Central memory CD4-positive, alpha-beta T cell (primary cell): Measurements from ENCODE around the gene KDM4B.

Experiments
- DNase-seq: peaks from one replicate; pipeline ENCODE4 v3.0.0; 2022

The KDM4B gene

DNA sequence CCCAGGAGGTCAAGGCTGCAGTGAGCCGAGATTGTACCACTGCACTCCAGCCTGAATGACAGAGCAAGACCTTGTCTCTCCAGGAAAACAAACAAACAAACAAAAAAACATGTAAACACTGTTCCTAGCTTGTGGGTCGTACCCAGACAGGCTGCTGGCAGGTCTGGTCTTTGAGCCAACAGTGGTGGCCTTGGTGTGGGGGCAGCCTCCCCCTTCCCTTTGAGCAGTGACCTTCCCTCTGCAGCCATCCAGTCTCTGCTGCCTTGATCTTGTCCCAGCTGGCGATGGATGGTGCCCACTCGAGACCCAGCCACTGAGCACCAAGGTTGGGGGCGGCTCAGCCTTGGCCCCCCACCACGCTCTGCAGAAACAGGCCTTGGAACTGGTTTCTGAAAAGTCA is 143.3 kb downstream of the KDM4B start:
- DNase-seq = no peak

DNA sequence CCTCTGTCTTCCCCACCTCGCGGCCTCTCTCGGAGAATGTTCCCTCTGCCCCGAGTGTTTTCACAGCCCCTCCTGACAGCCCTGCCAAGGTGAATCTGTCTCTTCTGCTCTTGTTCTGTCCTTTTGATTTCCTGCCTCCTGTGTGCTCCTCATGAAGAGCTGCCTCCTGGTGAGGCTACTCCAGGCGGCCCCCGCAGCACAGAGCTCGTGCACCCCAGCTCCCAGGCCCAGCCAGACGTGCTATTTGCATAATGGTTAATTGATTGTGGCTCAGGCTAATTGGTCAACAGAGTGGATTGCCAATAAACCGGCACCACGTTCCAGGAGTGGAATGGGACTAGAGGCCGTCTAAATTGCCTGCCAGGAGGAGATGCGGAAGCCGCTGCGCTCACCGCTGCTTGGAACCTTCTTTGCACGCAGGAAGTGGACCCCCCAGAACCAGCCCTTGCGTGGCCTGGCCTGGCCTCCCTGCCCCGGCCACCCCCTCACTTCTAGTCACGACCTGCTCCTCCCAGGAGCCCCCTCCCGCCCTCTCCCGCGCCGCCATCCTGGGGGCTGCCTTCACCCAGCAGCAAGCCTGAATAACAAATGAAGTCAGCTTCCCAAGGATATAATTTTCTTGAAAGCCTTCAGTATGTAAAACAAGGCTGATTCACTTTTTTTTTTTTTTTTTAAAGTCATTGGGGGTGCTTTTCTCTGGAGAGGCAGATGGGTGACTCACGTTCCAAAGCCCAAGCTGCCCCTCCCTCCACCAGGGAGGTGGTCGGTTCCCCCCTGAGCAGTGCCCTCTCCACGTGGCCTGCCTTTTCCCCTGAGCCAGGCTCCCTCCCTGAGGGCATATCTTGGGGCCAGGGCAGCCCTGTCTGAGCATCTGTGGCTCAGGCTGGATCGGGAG is 144.0 kb downstream of the KDM4B start:
- no peak for DNase-seq

DNA sequence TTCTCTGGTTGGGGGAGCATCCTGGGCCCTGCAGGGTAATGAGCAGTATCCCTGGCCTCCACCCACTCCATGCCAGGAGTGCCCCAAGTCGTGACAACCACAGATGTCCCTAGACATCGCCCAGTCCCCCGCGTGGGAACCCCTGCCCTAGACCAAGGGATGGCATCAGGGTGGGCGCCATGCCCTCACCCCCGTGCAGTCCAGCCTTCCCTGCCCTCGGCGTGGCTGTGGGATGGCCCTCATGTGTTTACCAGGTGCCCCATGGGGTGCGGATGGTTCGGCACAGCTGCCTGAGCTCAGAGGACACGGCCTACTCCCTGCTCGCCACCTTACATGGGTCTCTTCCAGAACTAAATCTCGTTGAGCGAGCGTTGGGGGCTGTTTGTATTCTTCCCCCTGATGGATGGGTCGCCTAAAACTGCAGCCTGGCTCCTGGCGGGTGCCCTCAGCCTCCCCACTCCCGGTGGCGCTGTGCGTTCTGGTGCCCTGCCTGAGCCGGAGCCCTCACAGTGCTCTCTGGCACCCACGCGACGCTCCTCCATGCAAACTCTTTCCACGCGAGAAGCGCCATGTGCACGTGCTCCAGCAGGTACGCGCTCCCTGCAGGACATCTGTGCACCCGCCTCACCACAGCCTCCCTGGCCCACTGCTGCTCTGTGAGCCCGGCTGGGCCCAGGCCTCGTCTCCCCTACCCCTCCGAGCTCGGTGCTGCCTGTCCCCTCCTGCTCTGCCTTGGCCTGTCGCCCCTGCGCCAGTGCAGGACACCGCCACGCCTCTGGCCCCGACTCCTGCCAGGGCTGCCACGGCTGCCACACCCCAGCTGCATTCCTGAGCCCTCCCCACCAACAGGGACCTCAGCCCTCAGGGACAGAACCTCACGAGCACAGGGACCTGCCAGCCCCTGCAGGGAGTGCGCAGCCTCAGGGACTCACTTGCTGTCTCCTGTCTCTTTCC is 145.0 kb downstream of the KDM4B start:
- no peak for DNase-seq

DNA sequence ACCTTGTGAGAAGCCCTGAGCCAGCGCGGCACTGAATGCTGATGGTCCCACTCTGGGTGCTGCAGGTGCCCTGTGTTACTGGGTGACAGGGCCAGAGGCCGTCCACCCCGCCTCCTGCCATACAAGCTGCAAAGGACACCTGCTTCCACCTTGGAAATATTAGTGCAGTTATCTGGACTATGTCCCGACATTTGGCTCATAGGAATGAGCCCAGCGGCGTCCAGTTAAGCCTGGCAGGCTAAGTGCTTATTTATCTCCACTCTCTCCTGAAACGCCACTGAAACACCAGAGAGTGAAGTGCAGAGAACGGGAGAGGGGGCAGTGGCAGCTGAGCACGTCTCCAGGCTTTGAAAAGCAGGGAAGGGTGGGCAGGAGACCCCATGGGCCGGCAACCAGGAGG is 145.8 kb downstream of the KDM4B start:
- DNase-seq = no peak

DNA sequence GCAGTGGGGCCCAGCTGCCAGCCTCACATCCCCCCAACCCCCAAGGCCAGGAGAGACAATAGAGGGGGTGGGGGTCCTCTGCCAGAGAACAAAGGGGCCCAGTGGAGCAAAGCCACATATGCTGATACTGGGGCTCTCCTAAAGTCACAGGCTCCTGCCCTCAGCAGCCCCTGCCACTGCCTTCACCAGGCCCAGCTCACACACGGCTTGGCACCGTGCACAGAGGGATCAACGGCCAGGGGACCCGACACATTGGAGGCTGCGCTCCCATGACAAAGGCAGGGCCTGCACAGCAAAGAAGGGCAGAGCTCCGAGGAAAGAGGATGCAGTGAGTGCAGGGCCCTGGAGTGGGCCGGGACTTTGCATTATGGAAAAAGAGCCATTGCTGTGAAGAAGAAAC is 146.4 kb downstream of the KDM4B start:
- no peak for DNase-seq

DNA sequence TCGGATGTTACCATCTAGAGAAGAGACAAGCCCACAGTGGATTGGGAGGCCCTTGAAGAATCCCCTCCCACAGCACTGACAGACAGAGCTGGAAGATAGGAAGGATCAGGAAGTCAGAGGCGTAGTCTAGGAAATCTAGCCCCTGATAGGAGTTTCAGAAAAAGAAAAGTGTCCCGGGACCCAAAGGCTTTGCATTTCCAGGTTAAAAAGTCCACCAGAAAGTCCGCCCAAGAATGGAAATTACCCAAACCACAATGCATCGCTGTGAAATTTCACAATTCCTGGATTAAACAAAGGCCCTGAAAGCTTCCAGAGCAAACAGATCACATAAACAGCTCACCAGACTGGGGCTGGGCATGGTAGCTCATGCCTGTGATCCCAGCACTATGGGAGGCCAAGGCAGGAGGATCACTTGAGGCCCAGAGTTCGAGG is 146.9 kb downstream of the KDM4B start:
- DNase-seq = no peak

DNA sequence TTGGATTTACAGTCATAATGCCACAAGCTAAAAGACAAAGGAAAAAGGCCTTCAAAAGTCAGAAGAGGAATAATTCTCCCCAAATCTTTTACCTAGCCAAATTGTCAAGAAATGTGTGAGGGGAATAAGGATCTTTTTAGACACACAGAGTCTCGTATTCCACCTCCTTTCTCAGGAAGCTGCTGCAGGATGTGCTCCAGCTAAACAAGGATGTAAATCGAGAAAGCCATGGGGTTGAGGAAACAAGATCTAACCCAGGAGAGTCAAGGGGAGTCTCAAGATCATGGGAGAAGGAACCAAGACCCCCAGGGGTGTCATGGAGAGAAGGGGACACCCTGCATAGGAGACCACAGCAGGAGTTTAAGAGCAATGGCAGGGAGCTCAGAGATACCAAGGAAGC is 147.4 kb downstream of the KDM4B start:
- DNase-seq = no peak

DNA sequence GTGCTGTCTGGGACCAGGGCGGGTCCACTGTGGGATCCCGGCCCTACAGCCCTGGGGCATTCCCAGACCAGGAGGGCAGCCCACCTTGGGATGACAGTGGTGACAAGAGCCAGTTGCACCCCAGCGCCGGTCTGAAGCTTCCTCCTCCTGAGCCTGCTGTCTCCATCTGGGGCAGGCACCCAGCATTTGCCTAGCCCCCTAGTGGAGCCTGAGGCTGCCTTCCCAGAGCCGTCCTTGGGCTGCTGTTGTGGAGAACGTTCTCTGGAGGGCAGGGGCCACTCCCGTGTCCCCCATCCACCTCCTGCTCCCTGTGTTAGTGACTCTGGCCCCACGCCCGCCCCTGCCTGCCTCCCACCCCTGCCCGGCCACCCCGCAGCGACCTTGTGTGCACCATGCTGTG is 148.5 kb downstream of the KDM4B start:
- no peak for DNase-seq

DNA sequence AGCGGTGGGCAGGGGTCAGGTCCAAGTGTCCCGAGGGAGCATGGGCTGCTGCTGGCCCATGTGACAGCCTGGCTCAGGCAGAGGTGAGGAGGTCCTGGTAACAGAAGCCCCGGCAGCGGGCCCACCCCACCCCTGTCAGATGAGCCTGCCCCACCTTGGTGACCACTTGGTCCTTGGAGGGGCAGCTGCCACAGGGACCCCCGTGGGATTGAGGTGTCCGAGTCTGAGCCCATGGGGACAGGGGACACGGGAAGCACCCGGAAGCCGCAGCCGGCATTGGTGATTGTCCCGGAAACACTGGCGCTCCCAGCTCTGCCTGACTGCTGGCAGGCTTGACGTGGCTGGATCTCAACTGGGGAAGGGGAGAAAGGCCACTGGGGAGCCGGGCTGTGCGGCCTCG is 149.1 kb downstream of the KDM4B start:
- DNase-seq = no peak

DNA sequence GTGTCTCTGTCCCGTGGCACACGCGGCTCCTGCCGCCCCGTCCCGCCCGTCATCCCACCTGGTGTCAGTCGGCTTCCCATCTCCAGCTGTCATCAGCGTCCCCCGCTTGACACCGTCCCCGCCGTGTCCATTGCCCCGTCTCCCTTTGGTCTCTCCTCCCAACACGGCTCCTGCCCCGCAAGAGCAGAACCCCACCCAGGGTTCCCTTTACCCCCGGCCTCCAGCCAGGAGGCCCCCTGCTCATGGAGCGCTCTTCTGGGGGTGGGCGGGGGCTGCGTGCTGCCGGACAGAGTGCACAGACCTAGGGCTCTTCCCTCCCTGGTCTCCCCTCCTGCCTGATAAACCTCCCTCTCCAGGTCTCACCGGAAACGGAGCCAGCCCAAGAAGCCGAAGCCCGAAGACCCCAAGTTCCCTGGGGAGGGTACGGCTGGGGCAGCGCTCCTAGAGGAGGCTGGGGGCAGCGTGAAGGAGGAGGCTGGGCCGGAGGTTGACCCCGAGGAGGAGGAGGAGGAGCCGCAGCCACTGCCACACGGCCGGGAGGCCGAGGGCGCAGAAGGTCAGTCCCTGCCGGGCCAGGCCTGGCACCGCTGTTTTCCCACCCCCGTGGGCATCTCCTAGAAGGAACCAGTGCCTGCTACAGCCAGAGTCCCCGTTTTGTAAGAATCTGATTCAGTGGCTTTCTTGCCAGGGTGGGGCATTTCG is 150.5 kb downstream of the KDM4B start:
- DNase-seq = no peak

DNA sequence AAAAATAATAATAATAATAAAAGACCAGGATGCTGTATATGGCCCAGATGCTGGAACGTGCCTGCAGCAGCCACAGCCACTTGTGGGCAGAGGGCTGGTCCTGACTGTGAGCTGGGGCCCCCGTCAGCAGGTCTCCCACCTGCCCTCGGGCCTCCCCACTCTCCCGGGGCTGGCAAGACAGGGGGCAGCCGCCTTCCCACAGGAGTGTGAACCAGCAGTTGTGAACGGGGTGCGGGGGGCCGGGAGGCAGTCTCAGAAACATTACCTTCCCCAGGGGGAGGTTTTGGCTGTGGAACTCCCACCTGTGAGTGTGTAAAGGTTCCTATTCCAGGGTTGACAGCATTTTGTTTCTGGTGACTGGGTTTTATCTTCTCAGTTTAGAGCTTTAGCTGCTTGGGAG is 151.4 kb downstream of the KDM4B start:
- DNase-seq = no peak

DNA sequence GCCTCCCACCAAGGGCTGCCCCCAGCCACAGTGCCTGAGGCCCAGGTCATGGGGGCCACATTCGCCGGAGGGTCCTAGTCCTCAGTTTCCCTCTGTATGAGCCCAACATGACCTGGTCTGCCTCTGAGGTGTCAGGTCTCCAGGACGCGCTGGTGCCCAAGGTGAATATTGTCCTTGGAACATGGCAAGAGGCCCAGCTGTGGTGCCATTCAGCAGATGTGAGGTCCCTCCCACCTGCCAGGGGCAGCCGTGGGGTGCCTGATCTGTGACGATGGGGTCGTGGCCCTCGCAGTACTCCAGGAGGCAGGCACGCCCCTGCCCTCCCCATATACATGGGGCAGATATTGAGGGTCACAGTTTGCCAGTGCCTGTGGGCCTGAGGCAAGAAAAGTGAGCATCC is 151.9 kb downstream of the KDM4B start:
- DNase-seq = no peak

DNA sequence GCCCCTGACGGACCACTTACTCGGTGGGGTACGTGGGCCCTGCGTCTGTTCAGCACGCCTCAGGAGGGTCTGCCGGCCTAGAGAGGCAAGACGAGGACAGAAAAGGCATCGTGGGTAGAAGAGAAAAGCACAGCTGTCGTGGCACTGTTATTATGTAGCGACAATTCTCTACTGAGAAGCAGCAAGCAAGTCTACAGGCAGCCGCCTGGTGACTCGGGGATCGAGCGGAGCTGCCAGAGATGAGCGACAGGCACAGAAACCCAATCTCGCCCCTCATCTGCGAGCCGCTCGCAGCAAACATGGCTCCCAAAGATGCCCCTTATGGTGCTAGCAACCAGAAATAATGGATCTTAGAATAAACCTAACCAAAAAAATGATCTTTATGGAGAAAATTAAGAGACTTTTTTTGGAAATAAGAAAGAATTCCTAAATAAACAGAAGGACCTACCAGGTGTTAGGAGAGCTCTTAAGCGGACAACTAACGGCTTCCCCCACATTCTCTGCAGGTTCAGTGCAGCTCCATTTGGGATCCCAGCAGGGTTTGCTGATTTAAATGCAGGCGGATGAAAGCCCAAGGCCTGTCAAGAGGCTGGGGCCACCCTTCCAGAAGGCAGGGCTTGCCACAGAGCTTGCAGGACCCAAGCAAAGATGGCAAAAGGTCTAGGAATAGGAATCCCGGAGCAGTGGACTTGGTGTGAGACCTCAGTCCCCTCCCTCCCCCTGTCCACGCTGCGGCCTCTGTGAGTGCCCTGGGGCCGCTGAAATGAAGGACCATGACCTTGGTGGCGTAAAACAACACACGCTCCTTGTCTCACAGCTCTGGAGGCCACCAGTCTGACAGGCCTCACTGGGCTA is 152.6 kb downstream of the KDM4B start:
- no peak for DNase-seq

DNA sequence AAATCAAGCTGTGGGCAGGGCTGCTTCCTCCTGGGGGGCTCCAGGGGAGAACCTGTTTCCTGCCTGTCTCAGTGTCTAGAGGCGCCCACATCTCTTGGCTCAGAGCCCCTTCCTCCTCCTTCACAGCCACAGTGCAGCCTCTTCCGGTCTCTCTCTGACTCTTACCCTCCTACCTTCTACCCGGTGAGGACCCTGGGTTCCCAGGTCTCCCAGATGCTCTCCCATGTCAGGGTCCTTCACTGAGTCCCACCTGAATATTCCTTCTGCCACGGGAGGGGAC is 153.1 kb downstream of the KDM4B start:
- DNase-seq = no peak

DNA sequence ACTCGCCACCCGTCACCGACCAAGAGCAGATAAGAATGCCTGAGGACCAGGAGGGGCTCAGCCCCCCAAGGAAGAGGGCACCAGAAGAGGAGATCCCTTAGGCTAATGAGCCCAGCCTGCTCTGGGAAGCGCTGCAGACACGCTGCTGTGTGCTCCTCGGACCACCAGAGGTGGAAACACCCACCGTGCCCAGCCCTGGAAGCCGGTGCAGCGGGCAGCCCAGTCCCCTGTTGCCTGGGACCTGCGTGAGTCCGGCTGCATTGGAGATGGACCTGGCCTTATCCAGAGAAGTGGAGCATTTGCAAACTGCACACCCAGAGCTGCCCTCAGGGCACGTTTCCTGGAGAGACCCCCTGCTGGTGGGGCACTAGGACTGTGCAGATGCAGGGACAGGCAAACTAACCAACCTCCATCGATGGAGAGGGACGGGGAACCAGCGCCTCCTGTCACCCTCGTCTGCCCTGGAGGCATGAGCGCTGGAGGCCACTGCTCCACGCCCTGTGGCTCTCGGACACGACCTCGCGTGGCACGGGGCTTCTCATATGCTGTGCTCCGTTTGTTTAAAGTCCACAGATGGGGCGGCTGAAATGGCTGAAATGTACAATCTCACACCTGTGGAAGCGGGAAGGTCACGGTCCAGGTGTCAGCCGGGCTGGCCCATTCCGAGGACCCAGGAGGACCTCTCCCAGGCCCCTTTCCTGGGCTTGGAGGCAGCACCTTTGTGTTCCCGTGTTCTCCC is 153.9 kb downstream of the KDM4B start:
- DNase-seq = no peak

DNA sequence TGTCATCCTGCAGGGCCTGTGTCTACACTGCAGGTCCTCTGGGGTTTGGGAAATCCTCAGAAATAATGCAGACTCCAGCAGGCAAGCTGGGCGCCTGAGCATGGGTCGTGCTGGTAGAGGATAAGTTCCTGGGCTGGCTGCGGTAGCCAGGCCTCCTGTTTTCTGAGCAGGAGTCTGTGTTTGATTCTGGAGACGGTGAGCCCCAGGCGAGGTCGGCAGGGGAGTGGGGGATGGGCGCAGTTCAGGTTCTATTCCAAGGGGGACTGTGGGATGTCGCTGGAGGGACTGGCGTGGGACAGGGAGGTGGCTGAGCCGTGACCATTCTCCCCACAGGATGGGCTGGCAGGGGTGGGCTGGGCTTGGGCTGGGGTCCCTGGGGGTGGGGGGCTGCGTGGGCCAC is 154.7 kb downstream of the KDM4B start:
- no peak for DNase-seq

DNA sequence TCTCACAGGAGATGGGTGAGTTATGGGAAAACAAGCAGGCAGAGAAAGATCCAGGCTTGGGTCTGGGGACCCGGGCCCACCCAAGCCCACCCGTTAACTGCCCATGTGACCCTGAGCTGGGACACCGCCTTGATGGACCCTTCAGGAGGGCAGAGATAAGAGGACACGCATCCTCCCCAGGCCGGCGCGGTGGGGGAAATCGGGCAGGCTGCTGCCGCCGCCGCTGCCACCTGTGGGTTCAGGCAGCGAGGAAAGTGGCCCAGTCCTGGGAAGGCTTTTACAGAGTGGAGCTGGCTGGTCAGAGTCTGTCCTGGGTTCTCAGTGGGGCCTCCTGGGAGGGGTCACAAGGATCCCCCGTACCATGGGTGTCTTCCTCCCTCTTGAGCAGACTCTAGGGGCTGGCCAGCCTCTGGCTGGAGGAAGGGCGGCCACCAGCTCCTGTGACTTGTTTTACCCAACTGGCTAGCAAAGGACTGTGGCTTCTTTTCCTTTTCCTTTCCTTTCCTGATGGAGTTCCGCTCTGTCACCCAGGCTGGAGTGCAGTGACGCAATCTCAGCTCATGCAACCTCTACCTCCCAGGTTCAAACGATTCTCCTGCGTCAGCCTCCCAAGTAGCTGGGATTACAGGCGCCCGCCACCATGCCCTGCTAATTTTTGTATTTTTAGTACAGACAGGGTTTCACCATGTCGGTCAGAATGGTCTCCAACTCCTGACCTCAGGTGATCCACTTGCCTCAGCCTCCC is 155.4 kb downstream of the KDM4B start:
- DNase-seq = no peak

DNA sequence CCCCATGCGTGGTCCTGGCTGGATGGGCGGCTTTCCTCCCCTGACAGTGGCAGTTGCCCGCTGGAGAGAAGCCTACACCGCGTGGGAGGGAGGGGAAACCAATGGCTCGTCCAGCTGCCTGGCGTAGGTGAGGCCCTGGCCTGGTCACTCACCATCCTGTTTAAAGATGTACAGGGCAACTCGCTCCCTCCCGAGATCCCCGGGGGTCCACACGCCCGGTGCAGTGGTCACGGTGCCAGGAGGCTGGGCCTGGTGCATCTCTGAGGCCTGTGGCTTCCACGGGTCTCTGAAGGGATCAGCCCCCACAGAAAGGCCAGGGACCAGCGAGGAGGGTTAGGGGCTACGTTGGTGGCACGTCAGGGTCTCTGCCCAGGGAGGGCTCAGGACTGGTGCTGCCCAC is 156.5 kb downstream of the KDM4B start:
- no peak for DNase-seq

DNA sequence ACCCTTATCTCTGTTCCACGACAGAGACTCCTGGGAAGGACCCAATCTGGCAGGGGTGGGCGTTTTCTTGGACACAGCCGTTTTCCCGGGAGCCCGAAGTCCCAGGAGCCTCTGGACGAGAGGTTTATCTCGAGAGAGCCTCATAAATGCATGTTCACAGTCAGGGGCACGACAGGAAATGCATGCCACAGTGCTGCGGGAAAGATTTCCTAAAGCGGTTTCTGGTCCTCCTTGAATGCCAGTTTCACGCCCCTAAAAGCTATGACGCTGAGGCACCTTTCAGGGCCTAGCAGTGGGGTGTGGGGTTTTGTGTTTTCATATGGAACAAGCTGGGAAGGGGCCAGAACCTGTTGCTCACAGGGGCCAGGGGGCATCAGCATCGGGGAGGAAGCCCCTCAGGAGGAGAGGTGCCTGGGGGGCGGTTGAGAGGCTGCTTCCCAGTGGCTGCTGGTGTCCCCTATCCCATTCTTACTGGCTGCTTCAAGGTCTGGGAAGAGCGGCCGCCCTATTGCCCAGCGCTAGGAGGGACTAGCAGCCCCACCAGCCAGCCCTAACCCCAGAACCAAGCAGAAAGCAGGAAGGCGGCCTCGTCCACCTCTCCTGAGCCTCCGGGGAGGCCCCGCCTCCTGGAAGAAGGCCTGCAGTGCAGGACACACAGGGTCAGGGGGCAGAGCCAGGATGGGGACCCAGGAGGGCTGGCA is 157.0 kb downstream of the KDM4B start:
- DNase-seq = no peak

DNA sequence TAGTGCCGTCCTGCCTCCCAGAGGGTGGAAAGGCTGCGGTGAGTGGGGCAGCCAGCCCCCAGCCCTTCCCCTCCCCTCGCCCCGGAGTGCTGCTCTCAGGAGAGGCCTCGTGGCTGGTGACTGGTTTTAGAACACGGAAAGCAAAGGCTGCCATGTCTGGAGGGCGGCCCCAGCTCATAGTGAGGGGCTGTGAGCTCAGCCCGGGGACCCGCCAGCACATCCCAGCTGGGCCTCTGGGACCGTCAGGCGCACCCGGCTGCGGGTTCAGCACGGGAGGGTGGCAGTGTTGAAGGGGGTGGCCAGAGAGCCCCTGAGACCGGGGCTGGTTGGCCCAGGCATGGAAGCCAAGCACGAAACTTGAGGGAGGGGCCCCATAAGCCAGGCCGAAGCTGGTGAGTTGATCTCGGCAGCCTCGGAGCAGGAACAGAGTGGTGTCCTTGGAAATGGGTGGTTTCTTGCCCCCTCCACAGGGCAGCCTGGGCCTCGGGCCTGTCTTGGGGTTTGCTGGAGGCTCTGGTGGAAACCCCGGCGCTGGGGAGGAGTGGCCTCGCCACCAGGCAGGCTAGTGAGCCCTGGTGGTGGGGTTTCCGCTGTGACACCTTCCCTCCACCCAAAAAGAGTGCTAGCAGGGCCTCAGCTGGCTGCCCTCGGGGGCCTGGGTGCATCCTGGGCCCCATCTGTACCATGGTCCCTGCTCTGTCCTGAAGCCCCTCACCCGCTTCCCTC is 157.7 kb downstream of the KDM4B start:
- no peak for DNase-seq
